GM12873 (cell line): Measurements from ENCODE around the gene MUC6.

Experiments used
- TF ChIP-seq, protein P1 (sequence below): IDR thresholded peaks from 2 replicates; pipeline ENCODE4 v1.5.1; 2012; ENCODE audit warnings: low read depth, mild to moderate bottlenecking, moderate library complexity, low read length, control low read depth; ENCODE audit not compliant: insufficient read depth; ENCODE audit errors: missing control alignments

The MUC6 gene, protein sequence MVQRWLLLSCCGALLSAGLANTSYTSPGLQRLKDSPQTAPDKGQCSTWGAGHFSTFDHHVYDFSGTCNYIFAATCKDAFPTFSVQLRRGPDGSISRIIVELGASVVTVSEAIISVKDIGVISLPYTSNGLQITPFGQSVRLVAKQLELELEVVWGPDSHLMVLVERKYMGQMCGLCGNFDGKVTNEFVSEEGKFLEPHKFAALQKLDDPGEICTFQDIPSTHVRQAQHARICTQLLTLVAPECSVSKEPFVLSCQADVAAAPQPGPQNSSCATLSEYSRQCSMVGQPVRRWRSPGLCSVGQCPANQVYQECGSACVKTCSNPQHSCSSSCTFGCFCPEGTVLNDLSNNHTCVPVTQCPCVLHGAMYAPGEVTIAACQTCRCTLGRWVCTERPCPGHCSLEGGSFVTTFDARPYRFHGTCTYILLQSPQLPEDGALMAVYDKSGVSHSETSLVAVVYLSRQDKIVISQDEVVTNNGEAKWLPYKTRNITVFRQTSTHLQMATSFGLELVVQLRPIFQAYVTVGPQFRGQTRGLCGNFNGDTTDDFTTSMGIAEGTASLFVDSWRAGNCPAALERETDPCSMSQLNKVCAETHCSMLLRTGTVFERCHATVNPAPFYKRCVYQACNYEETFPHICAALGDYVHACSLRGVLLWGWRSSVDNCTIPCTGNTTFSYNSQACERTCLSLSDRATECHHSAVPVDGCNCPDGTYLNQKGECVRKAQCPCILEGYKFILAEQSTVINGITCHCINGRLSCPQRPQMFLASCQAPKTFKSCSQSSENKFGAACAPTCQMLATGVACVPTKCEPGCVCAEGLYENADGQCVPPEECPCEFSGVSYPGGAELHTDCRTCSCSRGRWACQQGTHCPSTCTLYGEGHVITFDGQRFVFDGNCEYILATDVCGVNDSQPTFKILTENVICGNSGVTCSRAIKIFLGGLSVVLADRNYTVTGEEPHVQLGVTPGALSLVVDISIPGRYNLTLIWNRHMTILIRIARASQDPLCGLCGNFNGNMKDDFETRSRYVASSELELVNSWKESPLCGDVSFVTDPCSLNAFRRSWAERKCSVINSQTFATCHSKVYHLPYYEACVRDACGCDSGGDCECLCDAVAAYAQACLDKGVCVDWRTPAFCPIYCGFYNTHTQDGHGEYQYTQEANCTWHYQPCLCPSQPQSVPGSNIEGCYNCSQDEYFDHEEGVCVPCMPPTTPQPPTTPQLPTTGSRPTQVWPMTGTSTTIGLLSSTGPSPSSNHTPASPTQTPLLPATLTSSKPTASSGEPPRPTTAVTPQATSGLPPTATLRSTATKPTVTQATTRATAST (N-terminal part only)

DNA sequence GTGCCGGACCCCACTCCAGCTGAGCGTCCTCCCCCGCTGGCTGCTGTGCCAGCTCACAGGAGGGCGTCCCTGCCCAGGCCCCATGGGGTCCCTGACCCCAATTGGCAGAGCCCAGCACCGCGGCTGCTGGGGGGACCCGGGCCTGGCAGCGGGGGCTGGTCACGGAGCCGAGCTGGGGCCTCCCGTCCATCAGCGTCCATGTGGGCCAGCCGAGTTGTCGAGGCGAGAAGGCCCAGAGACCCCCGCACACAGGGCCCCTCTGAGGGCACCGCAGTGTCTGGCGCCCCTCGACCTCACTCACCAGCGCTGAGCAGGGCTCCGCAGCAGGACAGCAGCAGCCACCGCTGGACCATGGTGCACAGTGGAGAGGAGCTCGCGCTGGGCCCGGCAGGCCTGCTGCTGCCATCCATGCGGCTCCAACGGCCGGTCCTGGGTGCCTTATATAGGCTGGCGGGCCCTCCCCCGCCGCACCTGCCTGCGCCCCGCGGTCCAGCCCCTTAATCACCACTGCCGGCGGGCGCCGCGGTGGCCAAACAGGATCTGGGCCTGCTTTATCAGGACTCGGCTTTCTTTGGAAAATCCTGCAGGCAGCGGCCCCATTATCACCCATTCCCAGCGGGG is at the start of gene MUC6:
TSS of gene MUC6 (minus strand) at position 416 of the 621 bp plus-strand sequence. CDS start at position 353, 63 bp downstream.
- TF ChIP-seq, protein P1, sequence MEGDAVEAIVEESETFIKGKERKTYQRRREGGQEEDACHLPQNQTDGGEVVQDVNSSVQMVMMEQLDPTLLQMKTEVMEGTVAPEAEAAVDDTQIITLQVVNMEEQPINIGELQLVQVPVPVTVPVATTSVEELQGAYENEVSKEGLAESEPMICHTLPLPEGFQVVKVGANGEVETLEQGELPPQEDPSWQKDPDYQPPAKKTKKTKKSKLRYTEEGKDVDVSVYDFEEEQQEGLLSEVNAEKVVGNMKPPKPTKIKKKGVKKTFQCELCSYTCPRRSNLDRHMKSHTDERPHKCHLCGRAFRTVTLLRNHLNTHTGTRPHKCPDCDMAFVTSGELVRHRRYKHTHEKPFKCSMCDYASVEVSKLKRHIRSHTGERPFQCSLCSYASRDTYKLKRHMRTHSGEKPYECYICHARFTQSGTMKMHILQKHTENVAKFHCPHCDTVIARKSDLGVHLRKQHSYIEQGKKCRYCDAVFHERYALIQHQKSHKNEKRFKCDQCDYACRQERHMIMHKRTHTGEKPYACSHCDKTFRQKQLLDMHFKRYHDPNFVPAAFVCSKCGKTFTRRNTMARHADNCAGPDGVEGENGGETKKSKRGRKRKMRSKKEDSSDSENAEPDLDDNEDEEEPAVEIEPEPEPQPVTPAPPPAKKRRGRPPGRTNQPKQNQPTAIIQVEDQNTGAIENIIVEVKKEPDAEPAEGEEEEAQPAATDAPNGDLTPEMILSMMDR: no peak

DNA sequence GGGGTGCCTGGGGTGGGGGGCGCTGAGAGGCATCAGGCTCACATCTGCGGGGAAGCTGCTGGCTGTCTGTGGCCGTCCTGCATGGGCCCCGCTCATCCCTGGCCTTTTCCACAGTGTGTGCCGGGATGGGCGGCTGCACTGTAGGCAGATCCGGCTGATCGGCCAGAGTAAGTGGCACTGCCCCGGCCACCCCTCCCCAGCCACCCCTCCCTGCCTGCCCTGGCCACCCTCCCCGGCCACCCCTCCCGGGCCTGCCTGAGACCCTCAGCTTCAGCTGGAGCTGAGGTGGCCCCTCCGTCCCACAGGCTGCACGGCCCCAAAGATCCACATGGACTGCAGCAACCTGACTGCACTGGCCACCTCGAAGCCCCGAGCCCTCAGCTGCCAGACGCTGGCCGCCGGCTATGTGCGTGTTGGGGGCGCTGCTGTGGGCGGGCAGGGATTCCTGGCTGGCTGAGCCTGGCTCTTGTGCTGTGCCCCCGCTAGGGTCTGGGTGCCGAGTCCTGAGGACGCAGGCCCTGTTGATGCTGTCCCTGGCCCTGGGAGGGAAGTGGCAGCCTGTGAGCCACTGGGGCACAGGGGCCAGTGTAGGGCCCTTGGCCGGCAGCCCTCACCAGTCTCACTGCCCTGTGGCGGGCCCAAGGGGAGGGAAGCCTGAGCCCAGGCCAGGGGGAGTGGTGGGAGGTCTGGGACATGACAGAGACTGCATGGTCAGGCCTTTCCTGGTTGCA is 49.1 kb upstream of the MUC6 start:
- TF ChIP-seq, protein P1: no peak

DNA sequence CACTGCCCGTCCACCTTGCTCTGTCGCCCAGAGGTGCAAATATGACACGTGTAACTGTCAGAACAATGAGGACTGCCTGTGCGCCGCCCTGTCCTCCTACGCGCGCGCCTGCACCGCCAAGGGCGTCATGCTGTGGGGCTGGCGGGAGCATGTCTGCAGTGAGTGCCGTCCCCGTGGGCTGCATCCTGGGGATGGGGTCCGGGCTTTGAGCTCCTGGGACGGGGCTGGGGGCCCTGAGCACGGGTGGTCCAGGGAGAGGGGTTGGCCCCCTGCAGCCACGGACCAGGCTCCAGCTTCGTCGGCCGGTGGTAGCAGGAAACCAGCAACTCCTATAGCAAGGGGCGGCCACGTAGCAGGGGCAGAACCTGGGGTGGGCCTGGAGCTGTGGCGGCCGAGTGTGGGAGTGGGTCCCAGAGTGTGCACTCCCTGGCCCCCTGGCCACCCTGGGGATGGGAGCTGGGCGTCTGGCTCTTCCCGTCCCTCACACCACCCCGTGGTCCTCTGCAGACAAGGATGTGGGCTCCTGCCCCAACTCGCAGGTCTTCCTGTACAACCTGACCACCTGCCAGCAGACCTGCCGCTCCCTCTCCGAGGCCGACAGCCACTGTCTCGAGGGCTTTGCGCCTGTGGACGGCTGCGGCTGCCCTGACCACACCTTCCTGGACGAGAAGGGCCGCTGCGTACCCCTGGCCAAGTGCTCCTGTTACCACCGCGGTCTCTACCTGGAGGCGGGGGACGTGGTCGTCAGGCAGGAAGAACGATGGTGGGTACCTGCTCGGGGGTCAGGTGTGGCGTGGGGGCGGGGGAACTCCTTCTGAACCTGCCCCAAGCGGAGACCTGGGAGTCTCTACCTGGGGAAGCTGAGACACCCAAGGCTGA is 48.3 kb upstream of the MUC6 start:
- TF ChIP-seq, protein P1: no peak

DNA sequence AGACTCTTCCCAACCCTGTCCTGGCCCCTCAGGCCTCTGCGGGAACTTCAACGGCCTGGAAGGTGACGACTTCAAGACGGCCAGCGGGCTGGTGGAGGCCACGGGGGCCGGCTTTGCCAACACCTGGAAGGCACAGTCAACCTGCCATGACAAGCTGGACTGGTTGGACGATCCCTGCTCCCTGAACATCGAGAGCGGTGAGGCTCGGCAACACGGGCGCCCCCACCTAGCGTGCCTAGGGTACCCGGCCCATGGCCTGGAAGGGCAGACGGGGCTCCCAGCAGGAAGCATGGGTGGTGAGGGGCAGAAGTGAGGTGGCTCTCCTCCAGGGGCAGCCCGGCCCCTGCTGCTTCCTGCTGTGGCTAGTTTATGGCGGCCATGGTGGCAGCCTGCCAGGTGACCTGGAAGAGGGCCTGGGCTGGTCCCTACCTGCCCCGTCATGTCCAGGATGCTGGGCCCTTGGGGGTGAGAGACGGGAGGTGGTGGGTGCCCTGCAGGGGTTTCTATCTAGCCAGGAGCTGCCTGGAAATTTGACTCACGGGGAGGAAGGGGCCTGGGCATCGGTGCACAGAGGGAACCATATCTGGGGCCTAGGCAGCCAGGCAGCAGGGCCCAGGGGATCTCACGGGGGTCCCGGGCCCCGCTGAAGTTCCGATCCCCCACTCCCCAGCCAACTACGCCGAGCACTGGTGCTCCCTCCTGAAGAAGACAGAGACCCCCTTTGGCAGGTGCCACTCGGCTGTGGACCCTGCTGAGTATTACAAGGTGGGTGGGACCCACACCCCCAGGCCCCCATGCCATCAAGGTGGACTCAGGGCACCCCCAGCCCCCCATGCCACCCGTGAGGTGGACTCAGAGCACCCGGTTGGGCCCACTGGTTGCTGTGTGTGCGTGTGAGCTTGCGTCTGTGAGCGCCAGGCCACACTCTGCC is 47.4 kb upstream of the MUC6 start:
- TF ChIP-seq, protein P1: no peak

DNA sequence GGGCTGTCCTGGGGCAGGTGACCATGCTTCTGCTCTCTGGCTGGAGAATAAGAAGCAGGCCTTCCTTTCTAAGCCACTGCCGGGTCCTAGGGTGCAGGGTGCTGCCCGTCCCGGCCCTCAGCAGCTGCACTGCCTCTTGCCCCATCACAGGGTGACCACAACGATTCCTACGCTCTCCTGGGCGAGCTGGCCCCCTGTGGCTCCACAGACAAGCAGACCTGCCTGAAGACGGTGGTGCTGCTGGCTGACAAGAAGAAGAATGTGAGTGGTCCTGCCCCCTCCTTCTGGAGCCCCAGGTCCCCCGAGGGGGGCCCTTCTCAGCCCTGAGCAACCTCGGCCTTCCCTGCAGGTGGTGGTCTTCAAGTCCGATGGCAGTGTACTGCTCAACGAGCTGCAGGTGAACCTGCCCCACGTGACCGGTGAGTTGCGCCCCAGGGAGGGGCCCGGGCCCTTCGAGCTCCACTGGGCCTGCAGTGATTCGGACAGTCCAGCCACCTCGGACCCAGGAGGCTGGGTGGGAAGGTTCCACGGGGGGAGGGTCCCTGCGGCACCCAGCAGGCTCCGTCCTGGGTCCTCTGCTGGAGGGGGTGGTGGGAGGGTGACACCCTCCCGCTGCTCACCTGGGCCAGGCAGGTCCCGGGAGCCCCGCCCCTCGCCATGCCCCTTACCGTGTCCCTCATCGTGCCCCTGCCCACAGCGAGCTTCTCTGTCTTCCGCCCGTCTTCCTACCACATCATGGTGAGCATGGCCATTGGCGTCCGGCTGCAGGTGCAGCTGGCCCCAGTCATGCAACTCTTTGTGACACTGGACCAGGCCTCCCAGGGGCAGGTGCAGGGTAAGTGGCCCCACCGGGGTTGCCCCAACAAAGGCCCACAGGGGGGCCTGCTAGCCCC is 46.5 kb upstream of the MUC6 start:
- TF ChIP-seq, protein P1: no peak
